KMS-11 (cell line): ENCODE measurements around the gene CYP3A5.
"Not testable (repeated sequence)": the region's sequence is repeated elsewhere in the genome, so short reads cannot be mapped to it uniquely, and the experiment has no call there.

Experiments
- H2AFZ ChIP-seq: fragments of 200-600 bp; sonication (generic); 2 replicates; pipeline ENCODE4 v1.6.1; 2016; ENCODE audit warnings: antibody characterized with exemption, mixed run types, low read depth
- H3K27ac ChIP-seq: fragments of 200-600 bp; sonication (generic); 2 replicates; pipeline ENCODE4 v1.6.1; 2016; ENCODE audit warnings: mild to moderate bottlenecking, mixed run types
- H3K27me3 ChIP-seq: fragments of 200-600 bp; sonication (generic); 2 replicates; pipeline ENCODE4 v1.6.1; 2017; ENCODE audit warnings: mild to moderate bottlenecking, low read depth, mixed run types, moderate library complexity; ENCODE audit not compliant: insufficient read depth
- H3K36me3 ChIP-seq: fragments of 200-600 bp; sonication (generic); 2 replicates; pipeline ENCODE4 v1.6.1; 2017; ENCODE audit warnings: mild to moderate bottlenecking, mixed run types; ENCODE audit not compliant: insufficient read depth
- H3K4me1 ChIP-seq: fragments of 200-600 bp; sonication (generic); 2 replicates; pipeline ENCODE4 v1.6.1; 2016; ENCODE audit warnings: mild to moderate bottlenecking, low read depth, mixed run types; ENCODE audit not compliant: poor library complexity, severe bottlenecking
- H3K4me2 ChIP-seq: fragments of 200-600 bp; sonication (generic); 2 replicates; pipeline ENCODE4 v1.7.0; 2016; ENCODE audit warnings: mild to moderate bottlenecking, mixed run types
- H3K4me3 ChIP-seq: fragments of 200-600 bp; sonication (generic); IDR thresholded peaks from 2 replicates; pipeline ENCODE4 v1.6.1; 2017; ENCODE audit warnings: low read depth, low read length, mixed read lengths; ENCODE audit not compliant: insufficient read depth
- H3K79me2 ChIP-seq: fragments of 200-600 bp; sonication (generic); 2 replicates; pipeline ENCODE4 v1.6.1; 2016; ENCODE audit warnings: low read depth, mixed run types; ENCODE audit not compliant: insufficient read depth
- H3K9ac ChIP-seq: fragments of 200-600 bp; sonication (generic); 2 replicates; pipeline ENCODE4 v1.6.1; 2016; ENCODE audit warnings: mild to moderate bottlenecking, mixed run types
- H4K20me1 ChIP-seq: fragments of 200-600 bp; sonication (generic); 2 replicates; pipeline ENCODE4 v1.6.1; 2016; ENCODE audit warnings: mild to moderate bottlenecking, mixed run types; ENCODE audit not compliant: insufficient read depth
- TF ChIP-seq, protein P1 (sequence below): fragments of 200-600 bp; sonication (generic); conservative IDR thresholded peaks from 2 replicates; pipeline ENCODE4 v1.6.1; 2017; ENCODE audit warnings: low read depth, mild to moderate bottlenecking, antibody characterized with exemption, low read length, moderate library complexity, mixed read lengths

Gene CYP3A5

GRCh38 chr7:99638731-99639130 is 41.1 kb downstream of the CYP3A5 start:
- no peaks in the 10 kb centered on the region for H3K27me3 ChIP-seq
- no peaks in the 10 kb centered on the region for H3K79me2 ChIP-seq
- TF ChIP-seq, protein P1, sequence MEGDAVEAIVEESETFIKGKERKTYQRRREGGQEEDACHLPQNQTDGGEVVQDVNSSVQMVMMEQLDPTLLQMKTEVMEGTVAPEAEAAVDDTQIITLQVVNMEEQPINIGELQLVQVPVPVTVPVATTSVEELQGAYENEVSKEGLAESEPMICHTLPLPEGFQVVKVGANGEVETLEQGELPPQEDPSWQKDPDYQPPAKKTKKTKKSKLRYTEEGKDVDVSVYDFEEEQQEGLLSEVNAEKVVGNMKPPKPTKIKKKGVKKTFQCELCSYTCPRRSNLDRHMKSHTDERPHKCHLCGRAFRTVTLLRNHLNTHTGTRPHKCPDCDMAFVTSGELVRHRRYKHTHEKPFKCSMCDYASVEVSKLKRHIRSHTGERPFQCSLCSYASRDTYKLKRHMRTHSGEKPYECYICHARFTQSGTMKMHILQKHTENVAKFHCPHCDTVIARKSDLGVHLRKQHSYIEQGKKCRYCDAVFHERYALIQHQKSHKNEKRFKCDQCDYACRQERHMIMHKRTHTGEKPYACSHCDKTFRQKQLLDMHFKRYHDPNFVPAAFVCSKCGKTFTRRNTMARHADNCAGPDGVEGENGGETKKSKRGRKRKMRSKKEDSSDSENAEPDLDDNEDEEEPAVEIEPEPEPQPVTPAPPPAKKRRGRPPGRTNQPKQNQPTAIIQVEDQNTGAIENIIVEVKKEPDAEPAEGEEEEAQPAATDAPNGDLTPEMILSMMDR = no peak
- H2AFZ ChIP-seq = no peak overlapping the region
- H3K4me2 ChIP-seq = no peak overlapping the region
- H3K9ac ChIP-seq = no peak overlapping the region
- H3K27ac ChIP-seq = no peak overlapping the region
- H4K20me1 ChIP-seq = no peaks in the 10 kb centered on the region
- H3K4me1 ChIP-seq = no peaks in the 10 kb centered on the region
- H3K36me3 ChIP-seq = no peaks in the 10 kb centered on the region
- no peak overlapping the region for H3K4me3 ChIP-seq

- H3K36me3 ChIP-seq, H3K27ac ChIP-seq, H2AFZ ChIP-seq, H3K4me3 ChIP-seq, H3K79me2 ChIP-seq, H3K27me3 ChIP-seq, H3K9ac ChIP-seq, H3K4me2 ChIP-seq, H3K4me1 ChIP-seq, H4K20me1 ChIP-seq: not testable (repeated sequence)
Observed at GRCh38 chr7:99637414-99637813, 42.4 kb downstream of the CYP3A5 start.

DNA sequence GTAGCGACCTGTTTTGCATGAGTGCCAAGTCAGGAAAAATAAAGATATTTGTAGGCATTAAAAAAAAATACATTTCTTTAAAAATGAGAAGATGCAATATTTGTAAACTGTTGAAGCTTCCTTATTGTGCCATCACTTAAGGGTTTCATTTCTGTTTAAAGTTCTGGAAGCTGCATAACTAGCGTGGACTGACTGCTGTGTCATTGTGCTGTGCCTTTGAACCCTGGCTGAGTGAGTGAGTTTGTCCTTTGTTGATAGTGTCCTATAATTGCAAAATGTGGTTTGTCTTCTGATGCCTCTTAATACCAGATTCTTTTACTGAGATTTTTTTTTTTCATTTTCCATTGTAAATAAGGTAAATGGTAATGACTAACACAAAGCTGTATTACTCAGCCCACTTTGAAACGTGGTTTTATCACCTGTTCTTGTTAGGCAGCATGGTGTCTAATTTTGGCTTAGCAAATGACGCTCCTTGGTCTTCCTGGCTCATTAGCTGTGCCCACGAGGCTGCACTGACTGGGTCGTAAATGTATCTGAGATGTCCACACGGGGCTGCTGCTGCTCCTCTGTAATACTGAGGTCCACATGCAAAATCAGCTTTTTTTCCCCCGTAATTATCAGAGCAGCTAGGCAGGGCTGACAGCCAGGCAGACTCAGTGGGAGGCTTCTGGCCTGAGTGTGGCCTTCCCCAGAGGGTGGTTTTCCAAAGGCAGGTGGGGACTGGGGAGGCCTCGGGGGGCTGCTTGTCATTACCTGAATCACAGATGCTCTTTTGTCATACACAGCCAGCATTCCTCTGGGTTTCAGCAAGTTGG is 48.3 kb downstream of the CYP3A5 start:
- Histone ChIP-seq H3K4me1 (no peaks in the 10 kb centered on the region), H3K4me2 (no peak overlapping the region), H3K27ac (no peak overlapping the region), H2AFZ (no peak overlapping the region), H3K9ac (no peak overlapping the region), H3K79me2 (no peaks in the 10 kb centered on the region), H3K27me3 (no peaks in the 10 kb centered on the region), H3K4me3 (no peak overlapping the region), H3K36me3 (no peaks in the 10 kb centered on the region; the same call in 1 of the 2 replicates), H4K20me1 (no peaks in the 10 kb centered on the region)
- TF ChIP-seq, protein P1 = no peak

DNA sequence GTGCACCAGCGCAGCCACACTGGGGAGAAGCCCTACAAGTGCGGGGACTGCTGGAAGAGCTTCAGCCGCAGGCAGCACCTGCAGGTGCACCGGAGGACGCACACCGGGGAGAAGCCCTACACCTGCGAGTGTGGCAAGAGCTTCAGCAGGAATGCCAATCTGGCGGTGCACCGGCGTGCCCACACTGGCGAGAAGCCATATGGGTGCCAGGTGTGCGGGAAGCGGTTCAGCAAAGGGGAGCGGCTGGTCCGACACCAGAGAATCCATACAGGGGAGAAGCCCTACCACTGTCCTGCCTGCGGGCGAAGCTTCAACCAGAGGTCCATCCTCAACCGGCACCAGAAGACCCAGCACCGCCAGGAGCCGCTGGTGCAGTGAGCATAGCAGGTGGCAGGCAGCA is 50.2 kb downstream of the CYP3A5 start:
- Histone ChIP-seq H3K27ac (no peak overlapping the region), H4K20me1 (no peaks in the 10 kb centered on the region), H2AFZ (no peak overlapping the region), H3K9ac (no peak overlapping the region), H3K27me3 (no peaks in the 10 kb centered on the region), H3K4me3 (no peak overlapping the region), H3K4me1 (no peaks in the 10 kb centered on the region), H3K36me3 (no peaks in the 10 kb centered on the region; the same call in 1 of the 2 replicates), H3K4me2 (no peak overlapping the region), H3K79me2 (no peaks in the 10 kb centered on the region)
- TF ChIP-seq, protein P1 = no peak
